Embryonic facial prominence (tissue), 1 donor: ENCODE data around the gene TRIM31.
"Not testable (repeated sequence)": the region's sequence is repeated elsewhere in the genome, so short reads cannot be mapped to it uniquely, and the experiment has no call there.

Experiments
- DNase-seq: peaks from one replicate; pipeline ENCODE4 v3.0.0-alpha.2; 2016; ENCODE audit errors: extremely low spot score

The TRIM31 gene

GRCh38 chr6:30149858-30150550 lies 37.1 kb upstream of the TRIM31 start:
- no peak for DNase-seq

DNA sequence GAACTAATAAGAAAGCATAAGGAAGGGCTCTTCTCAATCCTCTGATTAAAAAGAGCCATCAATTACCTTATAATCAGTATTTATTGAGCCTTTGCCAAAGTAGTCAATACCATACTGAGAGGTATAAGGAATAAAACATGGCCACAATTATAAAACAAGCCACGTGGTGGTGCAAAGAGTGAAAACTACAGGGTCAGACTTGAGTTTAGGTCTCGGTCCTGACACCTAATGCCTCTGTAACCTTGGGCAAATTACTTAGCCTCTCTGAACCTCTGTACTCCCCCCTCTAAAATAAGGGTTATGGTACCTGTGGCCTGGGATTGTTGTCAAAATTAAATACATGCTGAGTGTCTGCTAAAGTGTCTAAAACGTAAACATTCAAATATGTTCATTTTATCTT lies 36.3 kb upstream of the TRIM31 start:
- DNase-seq: no peak

DNA sequence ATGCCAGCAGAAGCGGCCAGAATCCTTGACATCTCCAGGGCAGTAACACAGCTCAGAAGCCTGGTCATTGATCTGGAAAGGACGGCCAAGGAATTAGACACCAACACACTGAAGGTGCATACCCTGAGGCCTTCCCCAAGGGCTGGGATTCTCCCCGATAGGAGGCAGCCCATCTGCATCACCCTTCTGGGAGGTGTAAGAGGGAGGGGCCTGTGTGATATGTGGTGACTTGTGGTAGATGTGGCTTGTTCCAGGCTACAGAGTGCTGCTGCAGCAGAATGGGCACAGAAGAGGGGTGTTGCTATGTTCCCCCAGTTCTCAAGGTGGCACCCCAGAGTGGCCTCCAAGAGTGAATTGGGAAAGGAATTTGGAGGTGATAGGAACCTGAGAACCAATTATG lies 34.2 kb upstream of the TRIM31 start:
- no peak for DNase-seq

DNA sequence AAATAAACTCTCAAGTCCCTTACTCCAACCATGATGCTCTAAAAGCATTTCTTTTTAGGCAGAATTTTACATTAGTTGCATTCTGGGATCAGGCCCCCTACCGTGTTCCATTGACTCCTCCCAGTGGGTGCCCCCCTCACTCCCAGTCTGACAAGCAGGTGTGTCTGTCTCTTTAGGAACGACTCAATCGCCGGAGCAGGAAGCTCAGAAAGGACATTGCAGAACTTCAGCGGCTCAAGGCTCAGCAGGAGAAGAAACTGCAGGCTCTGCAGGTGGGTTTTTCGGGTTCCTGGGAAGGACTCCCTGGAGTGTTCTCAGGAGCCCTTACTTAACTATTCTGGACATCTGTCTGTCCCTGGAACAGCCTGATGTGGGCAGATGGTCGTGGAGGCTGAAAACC lies 32.9 kb upstream of the TRIM31 start:
- DNase-seq: no peak

DNA sequence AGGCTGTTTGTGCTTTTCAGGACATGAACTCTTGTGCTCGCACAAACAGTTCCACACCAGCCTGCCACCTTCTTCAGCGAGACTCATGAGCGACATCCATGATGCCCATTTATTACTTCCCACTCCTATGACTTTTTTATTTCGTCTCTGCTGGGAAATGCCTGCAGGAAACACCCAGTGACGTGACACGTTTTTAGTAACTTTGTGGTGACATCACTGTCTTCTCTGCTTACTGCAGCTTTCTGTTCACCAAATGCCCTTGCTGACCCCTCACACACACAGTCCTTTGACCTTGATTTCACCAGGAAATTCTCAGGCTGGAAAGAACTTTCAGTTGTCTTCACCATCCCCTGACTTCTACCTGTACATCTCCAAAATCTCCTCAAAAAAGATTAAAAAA lies 31.9 kb upstream of the TRIM31 start:
- no peak for DNase-seq

DNA sequence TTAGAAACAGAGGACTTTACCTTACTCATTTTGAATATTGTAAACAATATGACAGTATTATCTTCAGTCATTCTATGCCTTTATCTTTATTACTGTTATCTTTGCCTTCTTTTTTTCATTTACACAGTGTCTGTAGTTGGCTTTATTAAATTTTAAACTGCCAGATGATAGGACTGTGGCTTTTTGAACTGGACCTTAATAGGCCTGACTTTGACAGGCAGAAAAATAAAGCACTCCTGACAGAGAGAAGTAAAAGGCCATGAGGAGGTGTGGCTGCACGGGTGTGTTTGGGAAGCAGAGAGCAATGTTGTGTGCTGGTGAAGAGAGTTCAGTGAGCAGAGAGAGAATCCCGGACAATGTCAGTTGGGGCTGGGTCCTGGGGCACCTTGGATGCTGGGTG lies 30.9 kb upstream of the TRIM31 start:
- DNase-seq: no peak

DNA sequence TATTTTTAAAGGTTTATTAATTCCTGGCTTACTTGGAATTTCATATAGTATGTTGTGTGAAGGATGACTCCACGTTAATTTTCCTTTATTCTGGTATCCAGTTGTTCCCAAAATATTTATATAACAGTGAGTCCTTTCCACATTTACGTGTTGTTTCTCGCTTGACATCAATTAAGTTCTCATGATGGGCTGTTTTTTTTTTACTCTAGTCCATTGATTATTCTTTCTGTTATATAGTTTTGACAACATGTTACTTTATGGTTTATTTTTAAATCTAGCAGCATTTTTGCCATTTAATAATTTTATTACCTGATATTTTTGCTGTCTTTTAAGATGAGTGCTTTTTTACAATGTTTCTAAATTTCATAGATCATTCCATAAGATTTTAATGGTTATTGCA lies 29.8 kb upstream of the TRIM31 start:
- DNase-seq: no peak

DNA sequence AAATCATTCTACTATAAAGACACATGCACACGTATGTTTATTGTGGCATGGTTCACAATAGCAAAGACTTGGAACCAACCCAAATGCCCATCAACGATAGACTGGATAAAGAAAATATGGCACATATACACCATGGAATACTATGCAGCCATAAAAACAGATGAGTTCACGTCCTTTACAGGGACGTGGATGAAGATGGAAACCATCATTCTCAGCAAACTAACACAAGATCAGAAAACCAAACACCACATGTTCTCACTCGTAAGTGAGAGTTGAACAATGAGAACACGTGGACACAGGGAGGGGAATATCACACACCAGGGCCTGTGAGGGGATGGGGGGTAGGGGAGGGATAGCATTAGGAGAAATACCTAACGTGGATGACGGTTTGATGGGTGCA lies 27.4 kb upstream of the TRIM31 start:
- not testable (repeated sequence) for DNase-seq

GRCh38 chr6:30136570-30137286 lies 23.8 kb upstream of the TRIM31 start:
- no peak for DNase-seq

DNA sequence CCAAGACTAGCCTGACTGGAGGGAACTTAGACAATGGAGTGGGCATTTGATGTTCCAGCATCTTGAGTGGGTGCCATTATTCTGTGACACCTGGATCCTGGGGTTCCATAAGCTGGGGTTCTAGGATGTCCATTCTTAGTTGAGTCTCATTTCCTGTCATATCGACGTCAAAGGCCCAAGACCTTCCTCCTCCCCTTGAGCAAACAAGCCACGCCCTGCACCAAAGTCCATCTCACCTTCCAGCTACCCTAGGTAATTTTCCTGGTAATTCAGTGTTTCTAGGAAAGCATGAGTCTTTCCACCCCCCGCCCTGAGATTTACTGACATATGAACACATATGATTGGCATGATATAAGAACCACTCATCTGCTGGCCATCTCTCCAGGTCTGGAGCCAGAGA lies 22.9 kb upstream of the TRIM31 start, which contains the start of gene TRIM40:
TSS of gene TRIM40 (plus strand) at position 384 of the 400 bp plus-strand sequence. CDS start 897 bp downstream, outside the sequence.
- DNase-seq: no peak

GRCh38 chr6:30135147-30135546 lies 22.3 kb upstream of the TRIM31 start:
- no peak for DNase-seq

GRCh38 chr6:30131947-30132497 lies 19.1 kb upstream of the TRIM31 start:
- DNase-seq: no peak

- peak; percentile 47 for DNase-seq
Observed at GRCh38 chr6:30130887-30131862, 18.3 kb upstream of the TRIM31 start.

DNA sequence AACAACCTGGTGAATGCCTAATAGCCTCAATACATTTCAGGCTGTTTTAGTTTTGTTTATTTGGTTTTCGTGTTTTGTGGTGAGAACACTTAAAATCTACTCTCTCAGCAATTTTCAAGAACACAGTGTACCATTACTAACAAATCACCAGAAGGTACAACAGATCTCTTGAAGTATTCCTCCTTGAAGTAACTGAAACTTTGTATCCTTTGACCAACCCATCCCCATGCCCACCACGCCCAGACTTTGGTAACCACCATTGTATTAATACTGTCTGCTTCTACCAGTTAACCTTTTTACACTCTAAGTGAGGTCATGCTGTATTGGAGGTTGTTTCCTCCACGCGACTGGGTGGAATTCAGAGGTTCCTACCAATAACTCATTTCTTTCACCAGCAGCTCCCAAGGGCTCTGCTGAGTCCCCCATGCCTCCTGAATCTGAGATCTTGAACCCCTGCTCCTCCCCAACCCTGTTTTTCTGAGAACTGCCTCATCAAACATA lies 17.3 kb upstream of the TRIM31 start:
- DNase-seq: no peak

GRCh38 chr6:30129265-30130178 lies 16.6 kb upstream of the TRIM31 start:
- no peak for DNase-seq

DNA sequence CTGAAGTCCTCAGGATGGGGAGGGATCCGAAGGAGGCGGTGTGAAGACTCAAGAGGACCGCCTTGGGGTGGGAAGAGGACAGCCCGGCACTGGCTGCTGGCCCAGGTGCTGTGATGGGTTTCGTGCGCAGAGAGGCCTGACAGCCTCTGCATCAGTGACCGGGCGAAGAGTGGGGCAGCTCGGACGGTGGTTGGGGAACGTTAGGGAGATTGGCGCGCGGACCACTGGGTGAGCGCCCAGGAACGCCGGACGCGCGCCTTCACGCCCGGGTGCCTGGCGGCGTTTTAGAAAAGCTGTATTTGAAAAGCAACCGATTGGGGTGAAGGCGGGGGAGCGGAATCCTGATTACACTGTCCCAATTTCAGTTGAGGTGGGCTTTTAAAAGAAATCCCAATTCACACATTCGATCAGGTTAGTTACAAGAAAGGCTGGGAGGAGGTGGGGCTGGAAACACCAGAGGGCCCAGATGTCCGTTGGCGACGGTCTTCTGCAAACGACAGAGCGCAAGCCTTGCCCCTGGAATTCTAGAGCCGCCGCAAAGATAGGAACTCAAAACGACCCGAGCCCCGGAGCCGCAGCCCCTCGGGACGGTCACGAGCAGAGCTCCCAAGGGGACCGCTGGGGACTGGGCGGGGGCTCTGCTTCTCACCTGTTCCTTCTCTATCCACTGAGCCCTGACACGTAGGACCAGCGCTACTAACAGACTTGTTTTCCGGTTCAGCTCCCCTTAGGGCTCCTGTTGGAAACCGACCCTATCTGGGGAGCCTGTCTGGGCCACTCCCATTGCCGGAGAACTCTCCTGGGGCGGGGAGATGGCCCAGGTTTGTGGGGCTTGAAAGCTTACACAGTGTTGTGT lies 14.6 kb upstream of the TRIM31 start:
- no peak for DNase-seq

DNA sequence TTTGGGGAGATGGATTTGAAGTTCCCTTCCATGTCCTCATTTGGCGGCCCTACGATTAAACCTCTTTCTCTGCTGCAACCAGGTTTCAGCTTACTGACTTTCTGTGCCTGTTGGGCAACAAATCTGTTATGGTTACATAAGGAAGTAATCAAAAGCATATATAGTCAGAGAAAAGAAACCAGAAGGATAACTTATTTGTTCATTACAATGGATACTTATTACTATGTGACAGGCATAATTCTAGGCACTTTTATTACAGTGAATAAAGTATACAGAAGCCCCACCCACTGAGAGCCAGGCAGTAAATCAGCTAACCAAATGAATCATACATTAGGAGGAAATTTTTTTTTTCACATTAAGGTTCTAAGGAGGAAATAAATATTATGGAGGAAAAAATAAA lies 9.6 kb upstream of the TRIM31 start:
- no peak for DNase-seq

GRCh38 chr6:30121446-30122366 lies 8.8 kb upstream of the TRIM31 start:
- no peak for DNase-seq

DNA sequence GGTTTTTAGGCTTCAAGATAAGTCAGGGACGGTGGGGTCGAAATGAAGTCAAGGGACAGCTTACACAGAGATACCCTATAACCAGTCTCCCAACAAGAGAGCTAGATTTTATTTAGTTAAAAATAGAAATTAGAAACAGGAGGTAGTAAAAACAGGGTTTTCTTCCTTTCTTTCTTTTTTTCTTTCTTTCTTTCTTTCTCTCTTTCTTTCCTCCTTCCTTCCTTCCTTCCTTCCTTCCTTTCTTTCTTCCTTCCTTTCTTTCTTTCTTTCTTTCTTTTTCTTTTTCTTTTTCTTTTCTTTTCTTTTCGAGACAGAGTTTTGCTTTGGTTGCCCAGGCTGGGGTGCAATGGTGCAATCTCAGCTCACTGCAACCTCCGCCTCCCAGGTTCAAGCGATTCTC lies 5.8 kb upstream of the TRIM31 start:
- DNase-seq: not testable (repeated sequence)
